Measurements from ENCODE around the gene VPS37C. TPM values are rescaled to one million over a fixed set of nuclear protein-coding genes. Genes with fewer than 3 reads are reported as not detected.

The VPS37C gene
- total RNA-seq, 1 donor from 2014 or later = 15.8 TPM

- H3K27ac ChIP-seq (replicated peaks) = no peak overlapping the region
- H3K27me3 ChIP-seq (ENCODE audit: low read depth) = no peaks in the 10 kb centered on the region
- no peaks in the 10 kb centered on the region for H3K9me3 ChIP-seq (replicated peaks)
- no peaks in the 10 kb centered on the region for H3K4me1 ChIP-seq
- intact Hi-C loops (cut with micrococcal nuclease) = no loop called here
- TF ChIP-seq, protein P1, sequence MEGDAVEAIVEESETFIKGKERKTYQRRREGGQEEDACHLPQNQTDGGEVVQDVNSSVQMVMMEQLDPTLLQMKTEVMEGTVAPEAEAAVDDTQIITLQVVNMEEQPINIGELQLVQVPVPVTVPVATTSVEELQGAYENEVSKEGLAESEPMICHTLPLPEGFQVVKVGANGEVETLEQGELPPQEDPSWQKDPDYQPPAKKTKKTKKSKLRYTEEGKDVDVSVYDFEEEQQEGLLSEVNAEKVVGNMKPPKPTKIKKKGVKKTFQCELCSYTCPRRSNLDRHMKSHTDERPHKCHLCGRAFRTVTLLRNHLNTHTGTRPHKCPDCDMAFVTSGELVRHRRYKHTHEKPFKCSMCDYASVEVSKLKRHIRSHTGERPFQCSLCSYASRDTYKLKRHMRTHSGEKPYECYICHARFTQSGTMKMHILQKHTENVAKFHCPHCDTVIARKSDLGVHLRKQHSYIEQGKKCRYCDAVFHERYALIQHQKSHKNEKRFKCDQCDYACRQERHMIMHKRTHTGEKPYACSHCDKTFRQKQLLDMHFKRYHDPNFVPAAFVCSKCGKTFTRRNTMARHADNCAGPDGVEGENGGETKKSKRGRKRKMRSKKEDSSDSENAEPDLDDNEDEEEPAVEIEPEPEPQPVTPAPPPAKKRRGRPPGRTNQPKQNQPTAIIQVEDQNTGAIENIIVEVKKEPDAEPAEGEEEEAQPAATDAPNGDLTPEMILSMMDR (IDR thresholded peaks at IDR 0.05; ENCODE audit: borderline replicate concordance) = no peak
- DNase-seq = no peak
- H3K4me3 ChIP-seq = no peak overlapping the region
- no peaks in the 10 kb centered on the region for H3K36me3 ChIP-seq
Observed at GRCh38 chr11:61108847-61109585, 52.2 kb downstream of the VPS37C start.

GRCh38 chr11:61107888-61108287 lies 53.3 kb downstream of the VPS37C start:
- no peak for DNase-seq
- Histone ChIP-seq H3K4me1 (no peaks in the 10 kb centered on the region), H3K4me3 (no peak overlapping the region), H3K36me3 (no peaks in the 10 kb centered on the region), H3K27me3 (ENCODE audit: low read depth) (no peaks in the 10 kb centered on the region), H3K27ac (replicated peaks) (no peak overlapping the region), H3K9me3 (replicated peaks) (no peaks in the 10 kb centered on the region)
- intact Hi-C loops (cut with micrococcal nuclease) = no loop called here
- TF ChIP-seq, protein P1 (IDR thresholded peaks at IDR 0.05; ENCODE audit: borderline replicate concordance) = no peak

DNA sequence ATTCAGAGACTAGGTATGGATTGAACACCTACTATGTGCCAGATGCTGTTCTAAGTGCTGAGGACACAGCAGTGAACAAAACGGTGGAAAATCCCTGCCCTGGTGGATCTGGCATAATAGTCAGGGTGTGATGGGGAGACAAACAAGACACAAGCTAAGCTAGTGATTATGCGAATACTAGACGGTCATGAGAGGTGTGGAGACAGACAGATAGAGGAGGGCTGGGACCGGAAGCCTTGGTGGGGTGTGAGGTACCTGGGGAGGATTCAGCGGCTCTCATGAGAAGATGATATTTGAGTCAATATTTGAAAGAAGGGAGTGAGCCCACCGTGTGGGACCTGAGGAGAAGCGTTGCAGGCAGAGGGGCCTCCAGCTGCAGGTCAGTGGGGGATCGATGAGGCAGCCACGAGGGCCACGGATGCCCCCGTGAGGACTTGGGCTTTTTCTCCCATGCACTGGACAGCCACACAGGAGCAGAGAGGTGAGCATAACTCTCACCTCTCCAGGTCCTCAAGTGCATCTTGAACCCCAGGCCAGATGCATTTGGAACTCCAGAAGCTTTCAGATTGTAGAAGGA lies 54.2 kb downstream of the VPS37C start:
- Histone ChIP-seq H3K36me3 (no peaks in the 10 kb centered on the region), H3K4me3 (no peak overlapping the region), H3K27ac (replicated peaks) (no peak overlapping the region), H3K9me3 (replicated peaks) (no peaks in the 10 kb centered on the region), H3K4me1 (no peaks in the 10 kb centered on the region), H3K27me3 (ENCODE audit: low read depth) (no peaks in the 10 kb centered on the region)
- no peak for DNase-seq
- TF ChIP-seq, protein P1 (IDR thresholded peaks at IDR 0.05; ENCODE audit: borderline replicate concordance) = no peak
- intact Hi-C loops (cut with micrococcal nuclease) = no loop called here

GRCh38 chr11:61106296-61106695 lies 54.9 kb downstream of the VPS37C start:
- intact Hi-C loops (cut with micrococcal nuclease) = no loop called here
- DNase-seq = no peak
- Histone ChIP-seq H3K27ac (replicated peaks) (no peak overlapping the region), H3K4me1 (no peaks in the 10 kb centered on the region), H3K9me3 (replicated peaks) (no peaks in the 10 kb centered on the region), H3K36me3 (no peaks in the 10 kb centered on the region), H3K27me3 (ENCODE audit: low read depth) (no peaks in the 10 kb centered on the region), H3K4me3 (no peak overlapping the region)
- TF ChIP-seq, protein P1 (IDR thresholded peaks at IDR 0.05; ENCODE audit: borderline replicate concordance) = no peak

DNA sequence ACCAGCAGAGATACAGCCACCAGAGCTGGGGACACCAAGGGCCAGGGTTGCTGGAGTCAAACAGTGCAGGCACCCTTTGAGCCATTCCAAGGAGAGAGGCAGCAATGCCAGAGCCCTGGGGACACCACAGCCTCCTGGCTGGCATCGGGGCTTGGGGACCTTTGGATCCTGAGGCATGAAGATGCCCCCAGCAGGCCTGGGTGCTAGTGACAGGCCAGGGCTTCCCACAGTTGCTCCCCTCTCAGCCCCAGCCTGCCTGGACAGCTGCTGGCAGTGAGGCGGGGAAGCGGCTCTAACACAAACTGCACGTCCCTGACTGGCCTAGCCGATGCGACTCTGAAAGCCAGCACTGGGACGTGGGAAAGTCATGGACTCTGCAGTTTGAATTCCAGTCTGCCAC lies 56.3 kb downstream of the VPS37C start:
- Histone ChIP-seq H3K27me3 (ENCODE audit: low read depth) (no peaks in the 10 kb centered on the region), H3K4me1 (no peaks in the 10 kb centered on the region), H3K4me3 (no peak overlapping the region), H3K9me3 (replicated peaks) (no peaks in the 10 kb centered on the region), H3K27ac (replicated peaks) (no peak overlapping the region), H3K36me3 (no peaks in the 10 kb centered on the region)
- TF ChIP-seq, protein P1 (IDR thresholded peaks at IDR 0.05; ENCODE audit: borderline replicate concordance) = no peak
- DNase-seq = no peak
- intact Hi-C loops (cut with micrococcal nuclease) = no loop called here
